BLaER1 treated with 17β-estradiol and CSF1 and Interleukin-3, amounts not matched to agents 10 nM and 100 nM (cell line): ENCODE data around the gene DYNLRB1.

Experiments used
- H3K27ac ChIP-seq, 11 experiments: shearing (Covaris generic); formaldehyde crosslinking; 2 replicates each; pipeline ENCODE4 v1.8.1; 2022
- H3K27me3 ChIP-seq, 11 experiments: shearing (Covaris generic); formaldehyde crosslinking; 2 replicates each; pipeline ENCODE4 v1.8.1; 2022
- H3K36me3 ChIP-seq, 11 experiments: shearing (Covaris generic); formaldehyde crosslinking; 2 replicates each; pipeline ENCODE4 v1.8.1; 2022
- H3K4me1 ChIP-seq, 10 experiments: shearing (Covaris generic); formaldehyde crosslinking; 2 replicates each; pipeline ENCODE4 v1.8.1; 2022
- H3K4me2 ChIP-seq, 11 experiments: shearing (Covaris generic); formaldehyde crosslinking; 2 replicates each; pipeline ENCODE4 v1.8.1; 2022
- H3K4me3 ChIP-seq, 10 experiments: shearing (Covaris generic); formaldehyde crosslinking; 2 replicates each; pipeline ENCODE4 v1.8.1; 2022
- H3K9ac ChIP-seq, 11 experiments: shearing (Covaris generic); formaldehyde crosslinking; 2 replicates each; pipeline ENCODE4 v1.8.1; 2022
- H3K9me3 ChIP-seq, 11 experiments: shearing (Covaris generic); formaldehyde crosslinking; replicated peaks in 1 of 11; 2 replicates each; pipeline ENCODE4 v1.8.1; 2022
- H4K20me1 ChIP-seq, 11 experiments: shearing (Covaris generic); formaldehyde crosslinking; 2 replicates each; pipeline ENCODE4 v1.8.1; 2022
- Cebpa-rat ChIP-seq, 11 experiments: shearing (Covaris generic); IDR thresholded peaks; 2 replicates each; pipeline ENCODE4 v1.8.1; 2022

The DYNLRB1 gene

DNA sequence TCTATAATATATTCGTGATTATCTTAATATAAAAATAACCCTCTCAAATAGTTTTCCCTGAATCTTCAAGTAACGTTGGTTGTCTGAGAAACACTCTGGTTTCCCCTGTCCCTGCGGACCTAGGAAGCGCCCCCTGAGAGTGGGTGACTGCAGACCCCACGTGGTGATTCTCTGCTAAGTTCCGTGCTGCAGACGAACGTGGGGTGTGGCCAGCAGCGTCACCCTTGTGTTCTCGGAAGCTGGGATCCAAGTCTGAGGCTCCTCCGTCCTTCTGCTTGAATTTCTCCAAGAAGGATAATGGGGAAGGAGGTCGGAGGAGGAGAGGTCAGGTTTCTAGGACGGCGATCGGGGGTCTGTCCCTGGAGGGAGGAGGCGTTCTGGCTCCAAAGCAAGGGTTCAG is 25.7 kb downstream of the DYNLRB1 start:
- H3K4me2 ChIP-seq = no peak overlapping the region
- TF ChIP-seq Cebpa-rat (IDR thresholded peaks at IDR 0.05) = no peak
- peaks cover 0 to 40% (median 14%) of the 10 kb centered on the region in 11 experiments; a peak in 11 of 22 replicates for H4K20me1 ChIP-seq
- H3K27ac ChIP-seq = no peak overlapping the region
- H3K4me3 ChIP-seq = no peak overlapping the region
- H3K36me3 ChIP-seq = peaks cover 47 to 60% (median 52%) of the 10 kb centered on the region in 11 experiments
- peaks cover 0 to 16% (median 3%) of the 10 kb centered on the region in 10 experiments; a peak in 7 of 20 replicates for H3K4me1 ChIP-seq
- no peaks in the 10 kb centered on the region for H3K9me3 ChIP-seq
- no peaks in the 10 kb centered on the region for H3K27me3 ChIP-seq
- no peak overlapping the region for H3K9ac ChIP-seq

DNA sequence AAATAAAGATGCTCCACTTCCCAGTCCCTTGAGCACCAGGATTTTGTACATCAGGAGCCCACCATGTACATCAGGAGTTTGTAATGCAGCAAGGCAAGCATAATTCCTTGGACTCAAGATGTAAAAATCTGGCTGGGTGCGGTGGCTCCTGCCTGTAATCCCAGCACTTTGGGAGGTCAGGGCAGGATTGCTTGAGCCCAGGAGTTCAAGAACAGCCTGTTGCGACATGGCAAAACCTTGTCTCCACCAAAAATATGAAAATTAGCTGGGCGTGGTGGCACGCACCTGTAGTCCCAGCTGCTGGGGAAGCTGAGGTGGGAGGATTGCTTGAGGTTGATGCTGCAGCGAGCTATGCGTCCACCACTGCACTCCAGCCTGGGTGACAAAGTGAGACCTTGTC is 26.2 kb downstream of the DYNLRB1 start:
- H3K4me3 ChIP-seq = no peak overlapping the region
- H3K27me3 ChIP-seq = no peaks in the 10 kb centered on the region
- H3K27ac ChIP-seq = no peak overlapping the region
- no peak overlapping the region for H3K9ac ChIP-seq
- H4K20me1 ChIP-seq = peaks cover 0 to 35% (median 9%) of the 10 kb centered on the region in 11 experiments; a peak in 11 of 22 replicates
- no peak for TF ChIP-seq Cebpa-rat (IDR thresholded peaks at IDR 0.05)
- peaks cover 0 to 16% (median 3%) of the 10 kb centered on the region in 10 experiments; a peak in 7 of 20 replicates for H3K4me1 ChIP-seq
- H3K9me3 ChIP-seq = no peaks in the 10 kb centered on the region
- H3K36me3 ChIP-seq = peaks cover 42 to 54% (median 47%) of the 10 kb centered on the region in 11 experiments
- H3K4me2 ChIP-seq = no peak overlapping the region

DNA sequence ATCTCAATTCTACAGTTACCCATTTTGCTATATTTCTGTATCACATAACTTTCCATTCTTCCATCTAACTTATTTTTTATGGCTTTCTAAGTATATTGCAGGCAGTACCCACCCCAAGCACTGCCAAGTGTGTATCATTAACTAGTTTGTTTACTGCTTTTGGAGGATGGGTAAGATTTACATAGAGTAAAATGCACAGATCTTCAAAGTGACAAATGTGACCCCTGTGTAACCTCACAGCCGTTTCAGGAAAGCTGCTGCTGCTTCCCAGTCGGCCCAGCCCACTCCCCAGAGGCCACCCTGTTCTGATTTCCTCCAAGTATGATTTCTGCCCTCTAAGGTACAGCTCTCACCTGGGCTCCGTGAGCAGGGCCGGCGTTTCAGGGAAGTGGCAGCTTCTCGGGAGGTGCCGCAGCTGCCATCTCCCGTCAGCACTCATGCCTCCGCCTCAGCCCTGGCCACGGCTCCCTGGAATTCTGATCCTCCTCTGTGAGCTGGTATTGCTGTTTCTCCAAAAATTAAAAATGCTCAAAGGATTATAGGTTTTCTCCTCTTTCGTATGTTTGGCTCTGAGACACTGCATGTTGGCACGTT is 27.3 kb downstream of the DYNLRB1 start:
- H3K27ac ChIP-seq = no peak overlapping the region

DNA sequence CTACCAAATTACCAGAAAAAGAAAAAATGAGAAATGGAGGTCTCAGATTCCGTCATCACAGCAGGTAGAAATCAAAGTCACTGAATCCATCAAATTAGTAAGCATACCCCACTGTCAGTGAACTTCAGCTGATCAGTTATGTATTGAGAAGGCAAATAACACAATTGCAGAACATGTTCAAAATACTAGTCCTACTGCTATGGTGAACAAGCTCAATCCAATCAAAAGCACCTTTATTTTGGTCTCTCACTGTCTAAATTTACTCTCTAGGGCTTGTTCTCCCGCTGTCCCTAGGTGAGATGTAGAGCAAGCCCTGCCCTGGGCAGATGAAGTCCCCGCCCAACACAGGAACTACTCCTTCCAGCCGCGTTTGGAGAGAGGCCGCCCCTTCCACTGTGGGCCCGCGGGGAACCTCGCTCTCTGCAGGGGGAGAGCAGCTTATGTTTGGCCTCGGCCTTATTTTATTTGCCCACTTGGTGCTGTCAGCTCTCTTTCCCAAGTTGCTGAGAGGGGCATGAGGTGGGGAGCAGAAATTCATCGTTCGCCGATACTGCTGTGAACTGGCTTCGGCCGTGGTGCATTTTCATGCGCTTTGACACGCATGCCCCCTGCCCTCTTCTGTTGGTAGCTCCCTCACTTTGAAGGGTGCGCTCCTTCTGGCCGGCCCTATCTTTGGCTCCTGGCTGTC is 28.0 kb downstream of the DYNLRB1 start:
- no peak overlapping the region for H3K4me2 ChIP-seq
- peaks cover 28 to 37% (median 35%) of the 10 kb centered on the region in 11 experiments for H3K36me3 ChIP-seq
- no peak overlapping the region for H3K27ac ChIP-seq
- H3K4me3 ChIP-seq = no peak overlapping the region
- no peaks in the 10 kb centered on the region for H3K9me3 ChIP-seq
- peaks cover 0 to 16% (median 3%) of the 10 kb centered on the region in 10 experiments; a peak in 7 of 20 replicates for H3K4me1 ChIP-seq
- peaks cover 0 to 17% (median 3%) of the 10 kb centered on the region in 11 experiments; a peak in 9 of 22 replicates for H4K20me1 ChIP-seq
- H3K27me3 ChIP-seq = no peaks in the 10 kb centered on the region
- TF ChIP-seq Cebpa-rat (IDR thresholded peaks at IDR 0.05) = no peak
- no peak overlapping the region for H3K9ac ChIP-seq

More for the DNA sequence above, 27.3 kb downstream of the DYNLRB1 start:
- no peak overlapping the region for H3K4me2 ChIP-seq
- peaks cover 0 to 24% (median 4%) of the 10 kb centered on the region in 11 experiments; a peak in 9 of 22 replicates for H4K20me1 ChIP-seq
- H3K9me3 ChIP-seq = no peaks in the 10 kb centered on the region
- H3K9ac ChIP-seq = no peak overlapping the region; a peak in 1 of 22 replicates
- peaks cover 0 to 16% (median 3%) of the 10 kb centered on the region in 10 experiments; a peak in 7 of 20 replicates for H3K4me1 ChIP-seq
- no peaks in the 10 kb centered on the region for H3K27me3 ChIP-seq
- H3K4me3 ChIP-seq = no peak overlapping the region
- peaks cover 35 to 43% (median 38%) of the 10 kb centered on the region in 11 experiments for H3K36me3 ChIP-seq
- TF ChIP-seq Cebpa-rat (IDR thresholded peaks at IDR 0.05) = no peak

DNA sequence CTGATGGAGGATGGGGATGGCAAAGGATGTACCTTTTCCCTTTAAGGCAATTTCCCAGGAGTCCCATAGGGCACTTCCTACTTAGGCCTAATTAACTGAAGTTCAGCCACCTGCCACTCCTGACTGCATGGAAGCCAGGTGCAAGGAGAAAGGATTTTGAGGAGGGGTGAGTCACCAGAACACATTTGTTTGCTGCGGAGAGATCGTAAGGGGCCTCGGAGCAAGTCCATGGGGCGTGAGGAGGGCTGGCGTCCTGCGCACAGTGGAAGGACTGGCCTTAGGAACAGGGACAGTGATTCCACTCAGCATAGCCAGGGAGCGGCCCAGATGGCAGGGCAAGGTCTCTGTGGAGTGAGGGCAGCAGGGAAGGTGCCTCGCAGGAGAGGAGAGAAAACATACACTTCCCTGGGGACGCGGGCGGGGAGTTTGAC is 30.5 kb downstream of the DYNLRB1 start:
- Histone ChIP-seq H3K27me3 (no peaks in the 10 kb centered on the region), H3K4me3 (no peak overlapping the region), H3K4me2 (no peak overlapping the region), H3K4me1 (peaks cover 0 to 8% (median 0%) of the 10 kb centered on the region in 10 experiments; a peak in 5 of 20 replicates), H4K20me1 (no peaks in the 10 kb centered on the region), H3K36me3 (peaks cover 5 to 12% (median 9%) of the 10 kb centered on the region in 11 experiments; a peak in 19 of 22 replicates), H3K9ac (no peak overlapping the region), H3K9me3 (no peaks in the 10 kb centered on the region), H3K27ac (no peak overlapping the region)
- TF ChIP-seq Cebpa-rat (IDR thresholded peaks at IDR 0.05) = no peak

DNA sequence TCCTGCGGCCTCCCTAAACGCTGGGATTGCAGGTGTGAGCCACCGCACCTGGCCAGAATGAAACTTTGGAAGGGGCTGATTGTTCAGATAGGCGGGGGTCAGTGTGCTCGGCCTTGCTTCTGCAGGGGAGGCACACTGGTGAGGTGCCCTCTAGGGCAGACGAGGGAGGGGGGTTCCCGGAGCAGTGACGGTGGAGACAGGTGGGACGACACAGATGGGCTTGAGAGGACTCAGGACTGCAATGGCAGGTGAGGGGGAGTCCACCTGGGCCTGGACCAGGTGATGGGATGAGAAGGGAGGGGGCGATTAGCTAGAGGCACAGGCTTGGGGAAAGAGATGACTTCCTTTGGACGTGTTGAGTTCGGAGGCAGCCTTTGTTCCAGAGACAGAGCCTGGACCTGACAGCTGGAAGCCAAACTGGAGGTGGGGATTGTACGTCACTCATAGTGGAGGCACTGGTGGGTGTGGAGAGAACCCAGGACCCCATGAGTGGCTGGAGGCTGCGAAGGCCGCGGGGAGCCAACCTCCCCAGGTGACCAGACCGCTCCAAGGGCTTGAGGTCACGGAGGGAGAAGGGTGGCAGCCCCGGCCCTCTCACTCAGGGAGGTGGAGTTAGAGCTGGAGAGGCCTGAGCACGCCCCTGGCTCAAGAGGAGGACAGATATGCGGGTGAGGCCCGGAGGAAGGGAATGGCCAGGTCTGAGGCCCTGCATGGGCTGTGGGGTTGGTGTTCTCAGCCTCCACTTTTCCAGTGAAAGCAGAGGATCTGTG is 31.8 kb downstream of the DYNLRB1 start:
- Histone ChIP-seq H3K4me3 (no peak overlapping the region), H3K9me3 (no peaks in the 10 kb centered on the region), H3K27ac (no peak overlapping the region), H3K9ac (no peak overlapping the region), H3K4me2 (no peak overlapping the region), H4K20me1 (no peaks in the 10 kb centered on the region), H3K36me3 (no peaks in the 10 kb centered on the region; a peak in 1 of 22 replicates), H3K4me1 (peaks cover 0 to 7% (median 0%) of the 10 kb centered on the region in 10 experiments; a peak in 5 of 20 replicates), H3K27me3 (no peaks in the 10 kb centered on the region)
- no peak for TF ChIP-seq Cebpa-rat (IDR thresholded peaks at IDR 0.05)

DNA sequence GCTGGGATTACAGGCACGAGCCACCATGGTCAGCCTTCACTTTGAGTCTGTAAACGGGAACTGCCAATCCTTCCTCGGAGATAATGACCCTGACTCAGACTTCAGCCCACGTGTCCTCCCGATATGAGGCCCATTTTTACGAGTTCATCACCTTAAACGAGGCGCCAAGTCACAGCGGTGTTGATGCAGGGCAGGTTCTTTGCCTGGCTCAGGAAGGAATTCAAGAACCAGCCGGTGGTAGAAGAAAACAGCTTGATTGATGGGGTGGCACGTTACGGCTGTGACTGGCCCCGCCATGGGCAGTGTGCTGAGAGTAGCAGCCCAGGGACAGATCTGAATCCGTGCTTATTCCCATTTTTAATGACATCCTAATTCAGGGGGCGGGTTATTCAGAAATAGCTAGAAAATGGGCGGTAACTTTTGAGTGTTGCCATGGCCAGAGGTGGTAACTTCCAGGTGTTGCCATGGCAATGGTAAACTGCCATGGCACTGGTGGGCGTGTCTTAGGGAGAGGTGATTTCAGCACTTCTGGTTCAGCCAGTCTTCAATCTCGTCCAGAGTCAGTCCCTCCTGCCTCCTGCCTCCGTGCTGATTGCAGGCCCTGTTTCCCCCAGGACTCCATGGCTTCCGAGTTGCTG is 33.2 kb downstream of the DYNLRB1 start:
- H4K20me1 ChIP-seq = no peaks in the 10 kb centered on the region
- no peak overlapping the region for H3K4me3 ChIP-seq
- no peak for TF ChIP-seq Cebpa-rat (IDR thresholded peaks at IDR 0.05)
- H3K4me2 ChIP-seq = no peak overlapping the region
- no peak overlapping the region for H3K9ac ChIP-seq
- H3K27ac ChIP-seq = no peak overlapping the region
- no peaks in the 10 kb centered on the region for H3K27me3 ChIP-seq
- no peaks in the 10 kb centered on the region for H3K9me3 ChIP-seq
- peaks cover 0 to 2% (median 0%) of the 10 kb centered on the region in 10 experiments; a peak in 1 of 20 replicates for H3K4me1 ChIP-seq
- H3K36me3 ChIP-seq = no peaks in the 10 kb centered on the region

DNA sequence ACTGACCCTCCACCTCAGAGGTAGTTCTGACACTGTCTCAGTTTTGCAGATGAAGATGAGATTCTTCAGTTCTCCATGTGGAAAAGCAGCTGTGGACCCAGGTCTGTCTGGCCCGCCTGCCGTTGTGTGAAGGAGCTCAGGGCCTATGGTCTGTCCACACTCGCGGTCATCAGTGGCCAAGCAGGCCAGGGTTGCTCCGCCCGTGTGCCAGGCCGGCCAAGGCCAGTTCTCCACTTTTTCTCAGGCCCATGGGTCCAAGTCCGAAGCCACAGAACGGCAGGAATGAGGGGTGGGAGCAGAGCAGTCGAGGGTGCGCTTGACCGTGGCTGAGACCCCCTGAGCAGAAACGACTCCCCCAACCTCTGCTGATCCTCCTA is 33.7 kb downstream of the DYNLRB1 start:
- Histone ChIP-seq H3K36me3 (no peaks in the 10 kb centered on the region), H3K9me3 (no peaks in the 10 kb centered on the region), H3K27me3 (no peaks in the 10 kb centered on the region), H3K27ac (no peak overlapping the region), H3K4me3 (no peak overlapping the region), H4K20me1 (no peaks in the 10 kb centered on the region), H3K4me1 (no peaks in the 10 kb centered on the region), H3K4me2 (no peak overlapping the region), H3K9ac (no peak overlapping the region)
- TF ChIP-seq Cebpa-rat (IDR thresholded peaks at IDR 0.05) = no peak
